Heart left ventricle (tissue), 16 donors: Measurements from ENCODE around the gene TMED5. TPM values are rescaled to one million over a fixed set of nuclear protein-coding genes. Genes with fewer than 3 reads are reported as not detected.

ENCODE experiments used
- ATAC-seq, 4 donors: fragments of 200-7000 bp; cut with Tn5 transposase; one replicate each; pipeline ENCODE4 v1.9.1; 2020 to 2022; ENCODE audit warnings: moderate library complexity in 4 of 4, mild to moderate bottlenecking in 3 of 4, moderate number of reproducible peaks in 1 of 4
- DNase-seq, 5 donors: peaks; one replicate each; pipeline ENCODE4 v3.0.0-alpha.2; 2020
- H3K27ac ChIP-seq, 12 donors: fragments of 200-600 bp; sonication (generic) in 4 of 12; one replicate each; pipeline versions ENCODE4 v1.5.0 to v1.8.0; 2016 to 2022; ENCODE audit warnings: mild to moderate bottlenecking in 2 of 12
- H3K27me3 ChIP-seq, 9 donors: fragments of 200-600 bp; sonication (generic) in 2 of 9; one replicate each; pipeline versions ENCODE4 v1.5.1 to v1.8.0; 2016 to 2022; ENCODE audit warnings: mild to moderate bottlenecking in 3 of 9
- H3K36me3 ChIP-seq, 9 donors: fragments of 200-600 bp; sonication (generic) in 2 of 9; one replicate each; pipeline versions ENCODE4 v1.5.0 to v1.8.0; 2018 to 2022; ENCODE audit warnings: mild to moderate bottlenecking in 2 of 9
- H3K4me1 ChIP-seq, 12 donors: fragments of 200-600 bp; sonication (generic) in 4 of 12; one replicate each; pipeline versions ENCODE4 v1.5.0 to v1.8.0; 2016 to 2022; ENCODE audit warnings: mild to moderate bottlenecking in 3 of 12
- H3K4me3 ChIP-seq, 12 donors: fragments of 200-600 bp; sonication (generic) in 4 of 12; one replicate each; pipeline versions ENCODE4 v1.5.0 to v1.8.0; 2017 to 2022; ENCODE audit warnings: mild to moderate bottlenecking in 9 of 12, moderate library complexity in 4 of 12
- H3K9me3 ChIP-seq, 12 donors: fragments of 200-600 bp; sonication (generic) in 4 of 12; one replicate each; pipeline versions ENCODE4 v1.5.0 to v1.8.0; 2016 to 2022; ENCODE audit warnings: mild to moderate bottlenecking in 1 of 12
- CTCF ChIP-seq, 12 donors: fragments of 200-600 bp; sonication (generic) in 4 of 12; IDR thresholded peaks; one replicate each; pipeline versions ENCODE4 v1.5.0 to v1.8.0; 2018 to 2022; ENCODE audit warnings: antibody characterized with exemption in 12 of 12, mild to moderate bottlenecking in 5 of 12
- POLR2A ChIP-seq, 2 donors: fragments of 450-650 bp; IDR thresholded peaks; one replicate each; pipeline ENCODE4 v1.6.1; 2017; ENCODE audit warnings: antibody characterized with exemption in 2 of 2, mild to moderate bottlenecking in 2 of 2, moderate library complexity in 2 of 2
- WGBS, 4 donors: extraction: QIAGEN DNeasy Blood & Tissue Kit in 2 of 4; methylation state at CpG; one replicate each; pipeline versions ENCODE4 v1.1.5 to v1.1.7; 2013 to 2018; 5-methylcytosine and 5-hydroxymethylcytosine counted together
- intact Hi-C, 10 donors: fragments of 100-400 bp; cut with DNase I; formaldehyde crosslinking; loops; one replicate each; pipeline versions ENCODE4 v1.11.1 to v1.14.2; 2022
- polyA plus RNA-seq, 2 donors: library from polyadenylated mRNA; stranded (reverse); fragments of 200-250 nt; gene quantifications; one replicate each; pipeline ENCODE4 v1.2.3, GENCODE V29; 2013
- total RNA-seq, 9 donors: library from RNA; depleted of rRNA in 2 of 9; stranded (reverse); fragments of >200 nt in 2 of 9; fragmentation: NEBNext Ultra II Directional in 3 of 9; extraction: Animal tissue kit (Norgen Biotek cat#: 25700) in 3 of 9; gene quantifications; one replicate each; pipeline versions ENCODE4 v1.1.0 to v1.2.4, GENCODE V29; 2016 to 2023
- donor health status: ischemic (EF 13 %, LVEDD 7.1; RV severe dilation, severe dysfunction).
- donor health status: healthy with polysubstance abuse.
- donor health status: DM: no; HTN: yes; CAD: no.
- donor health status: DM: no; HTN: no; CAD: no.
- donor health status: ischemic (EF 25% LVEDD 6.9; RV normal size, moderate dysfunction).
- donor health status: ischemic (EF 25% LVEDD 5.7; RV mildly dilated, moderate dysfunction).
- donor health status: healthy.
- donor health status: DM: yes; HTN: yes; CAD: no.
- donor health status: ischemic (EF 35%, LVEDD 5.7; RV mildly dilated, moderate dysfunction).
- donor health status: nonischemic (EF 11% LVEDD 7.7; RV severe dilation, severe dysfunction).
- donor health status: DM: yes; HTN: yes; CAD: no.
- donor health status: PGD.
- donor health status: ischemic (EF 29% LVEDD 5.4; RV normal size, mild dysfunction).
- donor health status: nonischemic (EF 23%, LVEDD 6.1; RV moderate dilation, normal function).

TMED5 gene
- total and polyA plus RNA-seq, 11 donors: 9.2 to 95.3 (median 55.0) TPM

DNA sequence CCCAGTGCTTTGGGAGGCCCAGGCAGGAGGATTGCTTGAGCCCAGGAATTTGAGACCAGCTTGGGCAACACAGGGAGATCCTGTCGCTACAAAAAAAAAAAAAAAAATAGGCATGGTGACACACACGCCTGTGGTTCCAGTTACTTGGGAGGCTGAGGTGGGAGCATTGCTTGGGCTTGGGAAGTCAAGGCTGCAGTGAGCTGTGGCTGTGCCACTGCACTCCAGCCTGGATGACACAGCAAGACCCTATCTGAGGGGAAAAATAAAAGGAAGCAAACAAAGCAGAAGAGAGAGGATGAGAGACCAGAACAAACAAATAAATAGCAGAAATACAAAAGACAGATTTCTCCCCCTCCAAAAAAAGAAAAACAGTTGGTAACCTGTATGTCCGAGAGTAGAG is 67.1 kb downstream of the TMED5 start:
- H3K36me3 ChIP-seq: peaks cover 0 to 42% (median 36%) of the 10 kb centered on the region in 9 donors
- peaks cover 0 to 20% (median 11%) of the 10 kb centered on the region in 12 donors for H3K4me1 ChIP-seq
- no peak overlapping the region for H3K27ac ChIP-seq
- intact Hi-C loops: no loop called here
- no peak for ATAC-seq
- H3K27me3 ChIP-seq: no peaks in the 10 kb centered on the region
- TF ChIP-seq CTCF (IDR thresholded peaks at IDR 0.05) (no peak), POLR2A (IDR thresholded peaks at IDR 0.05) (no peak)
- H3K4me3 ChIP-seq: no peak overlapping the region
- 95 to 97% (median 95%) methylated on average over 3 of the region's 3 CpGs for WGBS, 4 donors
- H3K9me3 ChIP-seq: peaks cover 0 to 6% (median 0%) of the 10 kb centered on the region in 12 donors
- no peak for DNase-seq

DNA sequence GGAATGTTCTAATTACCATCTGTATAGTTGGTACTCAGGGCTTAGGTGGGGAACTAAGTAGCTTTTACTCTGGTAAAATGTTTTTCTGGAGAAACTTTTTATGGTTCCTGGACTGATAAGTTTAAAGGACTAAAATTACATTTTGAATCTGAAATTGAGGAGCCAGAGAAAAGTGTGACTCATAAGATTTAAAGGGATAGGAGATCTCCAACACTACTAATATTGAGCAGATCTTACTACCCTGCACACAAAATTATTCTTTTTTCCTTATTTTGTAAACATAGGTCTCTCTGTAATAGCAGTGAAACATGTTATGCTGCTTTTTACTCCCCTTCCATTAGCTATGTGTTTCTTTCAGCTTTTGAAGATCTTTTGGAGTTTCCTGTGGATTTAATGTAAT is 68.7 kb downstream of the TMED5 start:
- Histone ChIP-seq H3K4me1 (peaks cover 0 to 20% (median 11%) of the 10 kb centered on the region in 12 donors), H3K9me3 (peaks cover 0 to 21% (median 2%) of the 10 kb centered on the region in 12 donors), H3K27me3 (no peaks in the 10 kb centered on the region), H3K27ac (peak overlapping the region in 2 of 12 donors; percentile 20 to 22), H3K36me3 (peaks cover 0 to 32% (median 20%) of the 10 kb centered on the region in 9 donors), H3K4me3 (no peak overlapping the region)
- intact Hi-C loops: no loop called here
- ATAC-seq: no peak
- no peak for DNase-seq
- TF ChIP-seq CTCF (IDR thresholded peaks at IDR 0.05): no peak
- TF ChIP-seq POLR2A (IDR thresholded peaks at IDR 0.05): no peak

DNA sequence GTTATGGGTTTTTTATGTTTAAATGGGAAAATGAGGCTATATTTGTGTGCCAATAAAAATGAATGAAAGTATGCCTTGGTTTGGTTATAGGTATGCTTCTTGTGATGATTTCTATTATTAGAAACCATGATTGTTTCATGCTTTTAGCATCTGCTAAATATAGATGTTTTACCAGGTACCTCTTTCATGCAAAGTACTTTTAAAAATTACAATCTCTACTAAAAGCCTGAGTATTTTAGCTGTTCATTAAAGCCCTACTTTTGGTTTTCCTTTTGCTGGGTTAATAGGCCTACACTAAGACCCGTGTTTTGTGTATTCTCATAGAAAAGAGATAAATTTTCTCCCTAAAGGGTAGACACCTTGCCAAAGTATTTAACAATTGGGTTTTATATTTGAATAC is 69.1 kb downstream of the TMED5 start:
- DNase-seq: no peak
- TF ChIP-seq CTCF (IDR thresholded peaks at IDR 0.05): no peak
- no peak for TF ChIP-seq POLR2A (IDR thresholded peaks at IDR 0.05)
- Histone ChIP-seq H3K4me1 (peaks cover 0 to 20% (median 11%) of the 10 kb centered on the region in 12 donors), H3K27me3 (no peaks in the 10 kb centered on the region), H3K9me3 (peaks cover 0 to 21% (median 2%) of the 10 kb centered on the region in 12 donors), H3K27ac (peak overlapping the region in 2 of 12 donors; percentile 20 to 22), H3K4me3 (no peak overlapping the region), H3K36me3 (peaks cover 0 to 27% (median 15%) of the 10 kb centered on the region in 9 donors)
- WGBS, 4 donors: 68 to 85% (median 78%) methylated on average over 1 of the region's 1 CpG
- ATAC-seq: no peak
- intact Hi-C loops: no loop called here

- DNase-seq: no peak
Observed at GRCh38 chr1:93109578-93109977, 70.6 kb downstream of the TMED5 start.

More at GRCh38 chr1:93109578-93109977, 70.6 kb downstream of the TMED5 start:
- 92 to 100% (median 99%) methylated on average over 2 of the region's 2 CpGs for WGBS, 4 donors
- Histone ChIP-seq H3K4me3 (no peak overlapping the region), H3K27ac (no peak overlapping the region), H3K36me3 (peaks cover 0 to 16% (median 2%) of the 10 kb centered on the region in 9 donors), H3K4me1 (peaks cover 0 to 20% (median 11%) of the 10 kb centered on the region in 12 donors), H3K9me3 (peaks cover 0 to 21% (median 2%) of the 10 kb centered on the region in 12 donors), H3K27me3 (no peaks in the 10 kb centered on the region)
- intact Hi-C loops: no loop called here
- no peak for TF ChIP-seq CTCF (IDR thresholded peaks at IDR 0.05)
- TF ChIP-seq POLR2A (IDR thresholded peaks at IDR 0.05): no peak
- ATAC-seq: no peak
